Measurements from ENCODE around the gene GPD2.

GPD2 gene

GRCh38 chr2:156430236-156430979 lies 5.8 kb upstream of the GPD2 start:
- Histone ChIP-seq H2BK15ac (ENCODE audit: low read depth, poor library complexity, severe bottlenecking) (no peak overlapping the region), H3K14ac (ENCODE audit: low read length in 2 of 2) (no peak overlapping the region), H3K4ac (ENCODE audit: low read depth in 1 of 2, low read length in 2 of 2) (no peak overlapping the region), H4K91ac (ENCODE audit: low read length) (peak overlapping the region; percentile 32), H2BK12ac (ENCODE audit: low read length in 2 of 2) (no peak overlapping the region), H2AFZ (ENCODE audit: low read depth, low read length) (peak overlapping the region; percentile 42), H2AK5ac (ENCODE audit: low read length, severe bottlenecking) (peak overlapping the region; percentile 88), H3K36me3 (ENCODE audit: control insufficient read depth in 1 of 2, insufficient read depth in 2 of 2, low read depth in 1 of 2, low read length in 2 of 2) (no peaks in the 10 kb centered on the region), H3K4me2 (ENCODE audit: low read length, poor library complexity, severe bottlenecking) (no peak overlapping the region), H3K27ac (ENCODE audit: low read length, poor library complexity, severe bottlenecking) (peak overlapping the region; percentile 3), H4K8ac (ENCODE audit: low read length) (no peak overlapping the region), H3K4me1 (ENCODE audit: control insufficient read depth, insufficient read depth, low read depth, low read length) (peaks cover 5% of the 10 kb centered on the region), H3K18ac (ENCODE audit: low read depth in 1 of 2, low read length in 2 of 2) (peak overlapping the region in 1 of 2 experiments; percentile 81), H3K4me3 (ENCODE audit: insufficient read depth in 1 of 2, low read depth in 1 of 2, low read length in 2 of 2) (peak overlapping the region in 1 of 2 experiments; percentile 40), H2BK120ac (ENCODE audit: low read depth, low read length) (peak overlapping the region; percentile 83), H2BK5ac (ENCODE audit: low read depth, low read length, poor library complexity, severe bottlenecking) (no peak overlapping the region), H3K79me1 (replicated peaks; ENCODE audit: low read length, poor library complexity, severe bottlenecking) (no peaks in the 10 kb centered on the region), H3K9me3 (ENCODE audit: control insufficient read depth, low read length) (no peaks in the 10 kb centered on the region), H3K23ac (ENCODE audit: low read length in 2 of 2) (no peak overlapping the region), H3K9ac (ENCODE audit: low read length) (peak overlapping the region; percentile 48), H3K27me3 (ENCODE audit: control insufficient read depth in 1 of 2, insufficient read depth in 1 of 2, low read length in 2 of 2) (no peaks in the 10 kb centered on the region)
- DNase-seq: peak; percentile 25
- WGBS: 63% methylated on average over 2 of the region's 2 CpGs

- H3K4me1 ChIP-seq (ENCODE audit: control insufficient read depth, insufficient read depth, low read depth, low read length): peaks cover 8% of the 10 kb centered on the region
- no peak overlapping the region for H3K4ac ChIP-seq (ENCODE audit: low read depth in 1 of 2, low read length in 2 of 2)
- H4K8ac ChIP-seq (ENCODE audit: low read length): no peak overlapping the region
- no peak overlapping the region for H2AK5ac ChIP-seq (ENCODE audit: low read length, severe bottlenecking)
- DNase-seq: peak; percentile 74
- no peak overlapping the region for H2BK15ac ChIP-seq (ENCODE audit: low read depth, poor library complexity, severe bottlenecking)
- H3K9me3 ChIP-seq (ENCODE audit: control insufficient read depth, low read length): no peaks in the 10 kb centered on the region
- H3K4me3 ChIP-seq (ENCODE audit: insufficient read depth in 1 of 2, low read depth in 1 of 2, low read length in 2 of 2): peak overlapping the region in 1 of 2 experiments; percentile 40
- no peaks in the 10 kb centered on the region for H3K27me3 ChIP-seq (ENCODE audit: control insufficient read depth in 1 of 2, insufficient read depth in 1 of 2, low read length in 2 of 2)
- H3K79me1 ChIP-seq (replicated peaks; ENCODE audit: low read length, poor library complexity, severe bottlenecking): no peaks in the 10 kb centered on the region
- H3K14ac ChIP-seq (ENCODE audit: low read length in 2 of 2): no peak overlapping the region
- no peaks in the 10 kb centered on the region for H3K36me3 ChIP-seq (ENCODE audit: control insufficient read depth in 1 of 2, insufficient read depth in 2 of 2, low read depth in 1 of 2, low read length in 2 of 2)
- H2BK5ac ChIP-seq (ENCODE audit: low read depth, low read length, poor library complexity, severe bottlenecking): no peak overlapping the region
- peak overlapping the region; percentile 3 for H3K27ac ChIP-seq (ENCODE audit: low read length, poor library complexity, severe bottlenecking)
- no peak overlapping the region for H4K91ac ChIP-seq (ENCODE audit: low read length)
- peak overlapping the region; percentile 42 for H2AFZ ChIP-seq (ENCODE audit: low read depth, low read length)
- WGBS: no CpG with 5 or more reads among the region's 1 CpG
- H2BK12ac ChIP-seq (ENCODE audit: low read length in 2 of 2): no peak overlapping the region
- no peak overlapping the region for H3K4me2 ChIP-seq (ENCODE audit: low read length, poor library complexity, severe bottlenecking)
- H3K9ac ChIP-seq (ENCODE audit: low read length): peak overlapping the region; percentile 48
- H2BK120ac ChIP-seq (ENCODE audit: low read depth, low read length): no peak overlapping the region
- no peak overlapping the region for H3K23ac ChIP-seq (ENCODE audit: low read length in 2 of 2)
- H3K18ac ChIP-seq (ENCODE audit: low read depth in 1 of 2, low read length in 2 of 2): no peak overlapping the region
Observed at GRCh38 chr2:156430980-156431358, 5.2 kb upstream of the GPD2 start.

DNA sequence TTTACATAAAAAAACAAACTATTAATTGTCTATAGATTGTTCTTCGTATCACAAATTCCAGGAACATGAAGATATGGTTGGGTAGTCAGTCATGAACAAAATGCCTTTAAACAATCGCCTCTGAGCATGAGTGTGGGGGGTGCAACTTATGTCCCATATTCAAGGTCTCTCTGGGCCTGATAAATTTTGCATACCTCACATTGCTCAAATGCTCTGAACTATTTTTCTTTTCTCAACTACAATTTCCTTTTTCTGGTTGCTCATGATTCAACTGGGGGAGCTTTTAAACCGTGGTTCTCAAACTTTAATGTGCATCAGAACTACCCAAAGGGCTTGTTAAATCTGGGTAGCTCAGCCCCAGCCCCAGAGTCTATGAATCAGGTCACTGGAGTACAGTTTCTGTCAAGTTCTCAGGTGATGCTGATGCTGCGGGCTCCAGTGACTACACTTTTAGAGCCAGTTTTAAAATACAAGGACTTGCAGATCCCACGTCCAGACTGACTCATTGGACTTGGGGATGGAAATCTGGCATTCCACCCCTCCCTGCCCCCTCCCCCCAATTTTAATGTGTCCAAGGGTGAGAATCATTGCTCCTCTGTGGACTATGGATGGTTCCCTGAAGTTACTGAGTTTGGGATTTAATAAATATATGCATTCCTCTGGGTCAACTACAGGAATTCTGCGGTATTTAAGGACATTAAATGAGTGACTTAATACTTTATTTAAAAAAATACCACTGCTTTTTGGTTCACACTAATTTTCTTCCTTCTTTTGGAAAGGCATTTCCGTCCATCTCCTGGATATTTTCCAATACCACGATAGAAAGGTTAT lies 1.5 kb upstream of the GPD2 start:
- Histone ChIP-seq H3K27ac (ENCODE audit: low read length, poor library complexity, severe bottlenecking) (peak overlapping the region; percentile 98), H4K91ac (ENCODE audit: low read length) (no peak overlapping the region), H3K4me1 (ENCODE audit: control insufficient read depth, insufficient read depth, low read depth, low read length) (peaks cover 13% of the 10 kb centered on the region), H3K4me3 (ENCODE audit: insufficient read depth in 1 of 2, low read depth in 1 of 2, low read length in 2 of 2) (peak overlapping the region in 1 of 2 experiments; percentile 90), H2BK5ac (ENCODE audit: low read depth, low read length, poor library complexity, severe bottlenecking) (peak overlapping the region; percentile 89), H3K9me3 (ENCODE audit: control insufficient read depth, low read length) (no peaks in the 10 kb centered on the region), H3K36me3 (ENCODE audit: control insufficient read depth in 1 of 2, insufficient read depth in 2 of 2, low read depth in 1 of 2, low read length in 2 of 2) (no peaks in the 10 kb centered on the region), H3K18ac (ENCODE audit: low read depth in 1 of 2, low read length in 2 of 2) (no peak overlapping the region), H2BK120ac (ENCODE audit: low read depth, low read length) (no peak overlapping the region), H3K79me1 (replicated peaks; ENCODE audit: low read length, poor library complexity, severe bottlenecking) (peaks cover 5% of the 10 kb centered on the region), H3K4ac (ENCODE audit: low read depth in 1 of 2, low read length in 2 of 2) (peak overlapping the region in 1 of 2 experiments; percentile 8), H2AK5ac (ENCODE audit: low read length, severe bottlenecking) (peak overlapping the region; percentile 58), H3K4me2 (ENCODE audit: low read length, poor library complexity, severe bottlenecking) (peak overlapping the region; percentile 94), H3K23ac (ENCODE audit: low read length in 2 of 2) (no peak overlapping the region), H2AFZ (ENCODE audit: low read depth, low read length) (no peak overlapping the region), H3K27me3 (ENCODE audit: control insufficient read depth in 1 of 2, insufficient read depth in 1 of 2, low read length in 2 of 2) (no peaks in the 10 kb centered on the region), H4K8ac (ENCODE audit: low read length) (no peak overlapping the region), H2BK12ac (ENCODE audit: low read length in 2 of 2) (no peak overlapping the region), H3K9ac (ENCODE audit: low read length) (peak overlapping the region; percentile 97), H2BK15ac (ENCODE audit: low read depth, poor library complexity, severe bottlenecking) (no peak overlapping the region), H3K14ac (ENCODE audit: low read length in 2 of 2) (no peak overlapping the region)
- WGBS: 88% methylated on average over 6 of the region's 8 CpGs
- DNase-seq: no peak

- Histone ChIP-seq H2BK12ac (ENCODE audit: low read length in 2 of 2) (peak overlapping the region in 1 of 2 experiments; percentile 31), H3K4ac (ENCODE audit: low read depth in 1 of 2, low read length in 2 of 2) (peak overlapping the region; percentile 99 to 100), H3K9ac (ENCODE audit: low read length) (peak overlapping the region; percentile 97), H3K4me3 (ENCODE audit: insufficient read depth in 1 of 2, low read depth in 1 of 2, low read length in 2 of 2) (peak overlapping the region; percentile 79 to 90), H2BK15ac (ENCODE audit: low read depth, poor library complexity, severe bottlenecking) (peak overlapping the region; percentile 80), H3K27me3 (ENCODE audit: control insufficient read depth in 1 of 2, insufficient read depth in 1 of 2, low read length in 2 of 2) (no peaks in the 10 kb centered on the region), H2AFZ (ENCODE audit: low read depth, low read length) (peak overlapping the region; percentile 99), H3K4me2 (ENCODE audit: low read length, poor library complexity, severe bottlenecking) (peak overlapping the region; percentile 94), H2AK5ac (ENCODE audit: low read length, severe bottlenecking) (peak overlapping the region; percentile 76), H3K4me1 (ENCODE audit: control insufficient read depth, insufficient read depth, low read depth, low read length) (peaks cover 13% of the 10 kb centered on the region), H2BK120ac (ENCODE audit: low read depth, low read length) (peak overlapping the region; percentile 97), H3K79me1 (replicated peaks; ENCODE audit: low read length, poor library complexity, severe bottlenecking) (peaks cover 5% of the 10 kb centered on the region), H3K14ac (ENCODE audit: low read length in 2 of 2) (peak overlapping the region; percentile 77 to 99), H4K91ac (ENCODE audit: low read length) (peak overlapping the region; percentile 100), H3K23ac (ENCODE audit: low read length in 2 of 2) (peak overlapping the region in 1 of 2 experiments; percentile 46), H3K36me3 (ENCODE audit: control insufficient read depth in 1 of 2, insufficient read depth in 2 of 2, low read depth in 1 of 2, low read length in 2 of 2) (no peaks in the 10 kb centered on the region), H3K9me3 (ENCODE audit: control insufficient read depth, low read length) (no peaks in the 10 kb centered on the region), H3K18ac (ENCODE audit: low read depth in 1 of 2, low read length in 2 of 2) (peak overlapping the region; percentile 95 to 97), H3K27ac (ENCODE audit: low read length, poor library complexity, severe bottlenecking) (peak overlapping the region; percentile 98), H4K8ac (ENCODE audit: low read length) (peak overlapping the region; percentile 100), H2BK5ac (ENCODE audit: low read depth, low read length, poor library complexity, severe bottlenecking) (peak overlapping the region; percentile 96)
- 6% methylated on average over 17 of the region's 18 CpGs for WGBS
- DNase-seq: no peak
Observed at GRCh38 chr2:156435396-156435717, 822 bp upstream of the GPD2 start.

Measured in mesenchymal stem cell (in vitro differentiated cells and primary cell).